CD14-positive monocyte (primary cell): ENCODE measurements around the gene LPCAT1. TPM values are rescaled to one million over a fixed set of nuclear protein-coding genes. Genes with fewer than 3 reads are reported as not detected.

Source experiments
- DNase-seq, 3 donors: peaks; one replicate each; pipeline ENCODE4 v3.0.0-alpha.2; 2011 to 2022
- H2AFZ ChIP-seq: 2 replicates; pipeline ENCODE4 v1.6.0; 2012; ENCODE audit warnings: mild to moderate bottlenecking, low read depth, low read length, inconsistent platforms; ENCODE audit not compliant: insufficient read depth, poor library complexity, severe bottlenecking
- H3K27ac ChIP-seq, 2 donors: 1 replicate in 1 of 2; 2 replicates in 1 of 2; pipeline ENCODE4 v1.5.1; 2012 to 2013; ENCODE audit warnings: low read length in 2 of 2, control low read depth in 1 of 2, inconsistent platforms in 1 of 2, low read depth in 1 of 2, mild to moderate bottlenecking in 1 of 2
- H3K27me3 ChIP-seq, 2 donors: one replicate each; pipeline versions ENCODE4 v1.6.0 to v1.6.1; 2011 to 2013; ENCODE audit warnings: low read length in 2 of 2; ENCODE audit not compliant: control insufficient read depth in 2 of 2, insufficient read depth in 2 of 2
- H3K36me3 ChIP-seq, 2 donors: replicated peaks in 1 of 2; 1 replicate in 1 of 2; 2 replicates in 1 of 2; pipeline versions ENCODE4 v1.5.1 to v1.6.1; 2012 to 2013; ENCODE audit warnings: low read length in 2 of 2, control low read depth in 1 of 2, inconsistent platforms in 1 of 2, mild to moderate bottlenecking in 1 of 2; ENCODE audit not compliant: insufficient read depth in 2 of 2, control insufficient read depth in 1 of 2
- H3K4me1 ChIP-seq, 2 donors: 1 replicate in 1 of 2; 2 replicates in 1 of 2; pipeline versions ENCODE4 v1.5.1 to v1.6.1; 2012 to 2013; ENCODE audit warnings: low read length in 2 of 2, control low read depth in 1 of 2, inconsistent platforms in 1 of 2, mild to moderate bottlenecking in 1 of 2, moderate library complexity in 1 of 2; ENCODE audit not compliant: insufficient read depth in 2 of 2, control insufficient read depth in 1 of 2
- H3K4me2 ChIP-seq: replicated peaks from 2 replicates; pipeline ENCODE3; 2012; ENCODE audit warnings: low read length, moderate library complexity, mild to moderate bottlenecking; ENCODE audit not compliant: poor library complexity, severe bottlenecking; ENCODE audit errors: extremely low read depth
- H3K4me3 ChIP-seq, 3 experiments: fragments of 200-600 bp in 1 of 3; sonication (generic) in 1 of 3; replicated peaks in 1 of 3; 1 replicate in 2 of 3; 2 replicates in 1 of 3; pipeline ENCODE4 v1.5.1; 2011 to 2013; ENCODE audit warnings: low read length in 3 of 3, mild to moderate bottlenecking in 3 of 3, control low read depth in 2 of 3, low read depth in 2 of 3, inconsistent platforms in 1 of 3, moderate library complexity in 1 of 3
- H3K79me2 ChIP-seq: 2 replicates; pipeline ENCODE4 v1.6.0; 2012; ENCODE audit warnings: mild to moderate bottlenecking, control low read depth, inconsistent platforms, low read length, moderate library complexity; ENCODE audit not compliant: insufficient read depth
- H3K9ac ChIP-seq: 2 replicates; pipeline ENCODE4 v1.6.0; 2017; ENCODE audit warnings: low read length, mild to moderate bottlenecking; ENCODE audit not compliant: insufficient read depth, poor library complexity, severe bottlenecking
- H3K9me3 ChIP-seq, 2 donors: replicated peaks in 1 of 2; 1 replicate in 1 of 2; 2 replicates in 1 of 2; pipeline versions ENCODE4 v1.5.1 to v1.6.1; 2012 to 2013; ENCODE audit warnings: low read length in 2 of 2, control low read depth in 1 of 2; ENCODE audit not compliant: control insufficient read depth in 1 of 2, insufficient read depth in 1 of 2
- H4K20me1 ChIP-seq: 2 replicates; pipeline ENCODE4 v1.6.0; 2012; ENCODE audit warnings: mild to moderate bottlenecking, low read length, control low read depth, moderate library complexity; ENCODE audit not compliant: insufficient read depth
- H3K27ac Mint-ChIP-seq, 7 donors: one replicate each; pipeline ENCODE4 v1.8.0; 2020; ENCODE audit warnings: mild to moderate bottlenecking in 7 of 7, mixed read lengths in 7 of 7, moderate library complexity in 6 of 7, inconsistent platforms in 2 of 7
- H3K27me3 Mint-ChIP-seq, 3 donors: one replicate each; pipeline ENCODE4 v1.8.0; 2021 to 2022; ENCODE audit warnings: low read depth in 3 of 3, mild to moderate bottlenecking in 3 of 3, mixed read lengths in 3 of 3, moderate library complexity in 3 of 3, inconsistent platforms in 1 of 3
- H3K36me3 Mint-ChIP-seq, 2 donors: one replicate each; pipeline ENCODE4 v1.8.0; 2020; ENCODE audit warnings: mixed read lengths in 2 of 2, inconsistent platforms in 1 of 2, mild to moderate bottlenecking in 1 of 2
- H3K4me1 Mint-ChIP-seq: one replicate; pipeline ENCODE4 v1.8.0; 2020; ENCODE audit warnings: mild to moderate bottlenecking, mixed read lengths
- H3K4me3 Mint-ChIP-seq, 2 donors: one replicate each; pipeline ENCODE4 v1.8.0; 2020; ENCODE audit warnings: mild to moderate bottlenecking in 2 of 2, mixed read lengths in 2 of 2, moderate library complexity in 1 of 2
- H3K9me3 Mint-ChIP-seq, 7 donors: one replicate each; pipeline ENCODE4 v1.8.0; 2020 to 2022; ENCODE audit warnings: mixed read lengths in 7 of 7, mild to moderate bottlenecking in 6 of 7, moderate library complexity in 6 of 7, inconsistent platforms in 2 of 7
- WGBS: methylation state at CpG from one replicate; pipeline ENCODE4 v1.1.5; 2013; ENCODE audit warnings: missing lambda C conversion rate; ENCODE audit not compliant: insufficient coverage; 5-methylcytosine and 5-hydroxymethylcytosine counted together
- intact Hi-C, 2 donors: fragments of 100-400 bp; cut with micrococcal nuclease; formaldehyde crosslinking; loops; one replicate each; pipeline versions ENCODE4 v1.15.0 to v1.15.1; 2023
- polyA plus RNA-seq, 3 donors: library from polyadenylated mRNA; depleted of rRNA in 1 of 3; unstranded in 2 of 3; stranded (reverse) in 1 of 3; fragments of 300-500 nt in 2 of 3; fragments of >200 nt in 1 of 3; fragmentation: Illumina TruSeq in 2 of 3; gene quantifications; 1 replicate in 2 of 3; 2 replicates in 1 of 3; pipeline ENCODE4 v1.2.3, GENCODE V29; 2012 to 2021
- TF ChIP-seq, protein P1 (sequence below): fragments of 200-600 bp; IDR thresholded peaks from one replicate; pipeline ENCODE4 v1.8.0; 2022; ENCODE audit warnings: antibody characterized with exemption, mild to moderate bottlenecking

Gene LPCAT1
- polyA plus RNA-seq, 3 donors, result 34.1 to 53.9 (median 34.8) TPM

GRCh38 chr5:1446602-1447343, 77.0 kb downstream of the LPCAT1 start:
- H3K4me3 ChIP-seq, result no peak overlapping the region
- no peak overlapping the region for H3K27ac Mint-ChIP-seq
- no peaks in the 10 kb centered on the region for H3K79me2 ChIP-seq
- peak overlapping the region in 1 of 2 donors; percentile 68 for H3K4me3 Mint-ChIP-seq
- no peak overlapping the region for H3K27ac ChIP-seq
- 16% methylated on average over 8 of the region's 16 CpGs for WGBS
- intact Hi-C loops, result no loop called here
- no peak overlapping the region for H3K9ac ChIP-seq
- H4K20me1 ChIP-seq, result no peaks in the 10 kb centered on the region
- peaks cover 19 to 69% of the 10 kb centered on the region in 2 donors for H3K27me3 ChIP-seq
- H3K4me1 Mint-ChIP-seq, result no peaks in the 10 kb centered on the region
- no peaks in the 10 kb centered on the region for H3K36me3 Mint-ChIP-seq
- TF ChIP-seq, protein P1, sequence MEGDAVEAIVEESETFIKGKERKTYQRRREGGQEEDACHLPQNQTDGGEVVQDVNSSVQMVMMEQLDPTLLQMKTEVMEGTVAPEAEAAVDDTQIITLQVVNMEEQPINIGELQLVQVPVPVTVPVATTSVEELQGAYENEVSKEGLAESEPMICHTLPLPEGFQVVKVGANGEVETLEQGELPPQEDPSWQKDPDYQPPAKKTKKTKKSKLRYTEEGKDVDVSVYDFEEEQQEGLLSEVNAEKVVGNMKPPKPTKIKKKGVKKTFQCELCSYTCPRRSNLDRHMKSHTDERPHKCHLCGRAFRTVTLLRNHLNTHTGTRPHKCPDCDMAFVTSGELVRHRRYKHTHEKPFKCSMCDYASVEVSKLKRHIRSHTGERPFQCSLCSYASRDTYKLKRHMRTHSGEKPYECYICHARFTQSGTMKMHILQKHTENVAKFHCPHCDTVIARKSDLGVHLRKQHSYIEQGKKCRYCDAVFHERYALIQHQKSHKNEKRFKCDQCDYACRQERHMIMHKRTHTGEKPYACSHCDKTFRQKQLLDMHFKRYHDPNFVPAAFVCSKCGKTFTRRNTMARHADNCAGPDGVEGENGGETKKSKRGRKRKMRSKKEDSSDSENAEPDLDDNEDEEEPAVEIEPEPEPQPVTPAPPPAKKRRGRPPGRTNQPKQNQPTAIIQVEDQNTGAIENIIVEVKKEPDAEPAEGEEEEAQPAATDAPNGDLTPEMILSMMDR, result no peak
- DNase-seq, result no peak
- no peaks in the 10 kb centered on the region for H3K36me3 ChIP-seq
- peaks cover 64 to 81% (median 75%) of the 10 kb centered on the region in 3 donors for H3K27me3 Mint-ChIP-seq
- H3K4me2 ChIP-seq, result no peak overlapping the region
- H2AFZ ChIP-seq, result no peak overlapping the region
- no peaks in the 10 kb centered on the region for H3K9me3 ChIP-seq
- peaks cover 0 to 3% (median 2%) of the 10 kb centered on the region in 7 donors for H3K9me3 Mint-ChIP-seq
- no peaks in the 10 kb centered on the region for H3K4me1 ChIP-seq

DNA sequence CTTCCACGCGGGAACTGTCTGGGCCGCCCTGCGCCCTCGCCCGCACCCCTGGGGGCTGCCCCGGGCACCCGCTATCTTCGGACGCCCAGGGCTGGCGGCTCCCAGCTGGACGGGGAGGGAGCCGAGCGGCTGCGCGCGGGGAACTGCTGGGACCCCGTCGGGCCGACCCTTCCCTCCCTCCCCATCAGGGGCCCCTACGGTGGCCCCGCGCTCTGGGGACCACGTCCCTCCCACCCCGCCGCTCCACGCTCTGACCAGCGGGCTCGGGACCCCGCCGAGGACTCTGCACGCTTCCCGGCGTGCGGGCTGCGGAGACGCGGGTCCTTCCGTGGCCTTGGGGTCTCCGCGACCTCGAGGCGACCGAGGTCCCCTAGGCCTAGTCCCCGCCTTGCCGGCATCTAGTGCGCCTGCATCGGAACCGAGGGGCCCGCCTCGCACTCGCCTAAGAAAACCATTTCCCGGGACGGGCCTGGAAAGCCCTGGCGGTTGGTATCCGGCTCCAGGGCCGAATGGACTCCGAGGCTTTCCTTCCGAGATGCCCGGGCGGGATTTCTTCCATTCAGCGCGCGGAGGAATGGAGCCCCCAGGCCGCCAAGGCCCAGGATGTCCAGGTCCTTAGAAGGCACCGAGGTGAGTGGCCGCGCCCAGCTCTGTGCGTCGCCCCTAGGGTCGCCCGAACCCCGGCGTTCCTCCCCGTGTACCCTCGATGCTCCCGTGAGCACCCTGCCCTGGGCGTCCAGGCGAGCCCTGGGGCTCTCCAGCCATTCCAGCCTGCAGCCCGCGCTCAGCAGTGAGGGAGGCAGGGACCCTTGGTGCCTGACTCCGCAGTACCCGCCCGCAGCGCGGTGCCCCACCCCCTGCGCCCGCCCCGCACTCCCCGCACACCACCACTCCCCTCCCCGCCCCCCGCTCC, 77.8 kb downstream of the LPCAT1 start:
- no peaks in the 10 kb centered on the region for H3K4me1 Mint-ChIP-seq
- intact Hi-C loops, result no loop called here
- WGBS, result 5% methylated on average over 79 of the region's 92 CpGs

More for the DNA sequence above, 77.8 kb downstream of the LPCAT1 start:
- no peak overlapping the region for H2AFZ ChIP-seq
- H3K4me3 ChIP-seq, result no peak overlapping the region
- DNase-seq, result no peak
- H3K4me2 ChIP-seq, result no peak overlapping the region
- no peaks in the 10 kb centered on the region for H4K20me1 ChIP-seq
- Mint-ChIP-seq H3K9me3 (peaks cover 0 to 7% (median 2%) of the 10 kb centered on the region in 7 donors), H3K4me3 (no peak overlapping the region), H3K27ac (no peak overlapping the region), H3K36me3 (no peaks in the 10 kb centered on the region), H3K27me3 (peaks cover 66 to 83% (median 75%) of the 10 kb centered on the region in 3 donors)
- no peaks in the 10 kb centered on the region for H3K79me2 ChIP-seq
- H3K36me3 ChIP-seq, result no peaks in the 10 kb centered on the region
- TF ChIP-seq, protein P1, result no peak
- H3K9ac ChIP-seq, result no peak overlapping the region
- no peaks in the 10 kb centered on the region for H3K4me1 ChIP-seq
- no peaks in the 10 kb centered on the region for H3K9me3 ChIP-seq
- no peak overlapping the region for H3K27ac ChIP-seq
- H3K27me3 ChIP-seq, result peaks cover 17 to 67% of the 10 kb centered on the region in 2 donors
